ENCODE results near the gene GNAI1. TPM values are rescaled to one million over a fixed set of nuclear protein-coding genes. Genes with fewer than 3 reads are reported as not detected.
"Not testable (repeated sequence)": the region's sequence is repeated elsewhere in the genome, so short reads cannot be mapped to it uniquely, and the experiment has no call there.

The GNAI1 gene
- polyA plus RNA-seq, 1 donor, result 29.6 TPM

DNA sequence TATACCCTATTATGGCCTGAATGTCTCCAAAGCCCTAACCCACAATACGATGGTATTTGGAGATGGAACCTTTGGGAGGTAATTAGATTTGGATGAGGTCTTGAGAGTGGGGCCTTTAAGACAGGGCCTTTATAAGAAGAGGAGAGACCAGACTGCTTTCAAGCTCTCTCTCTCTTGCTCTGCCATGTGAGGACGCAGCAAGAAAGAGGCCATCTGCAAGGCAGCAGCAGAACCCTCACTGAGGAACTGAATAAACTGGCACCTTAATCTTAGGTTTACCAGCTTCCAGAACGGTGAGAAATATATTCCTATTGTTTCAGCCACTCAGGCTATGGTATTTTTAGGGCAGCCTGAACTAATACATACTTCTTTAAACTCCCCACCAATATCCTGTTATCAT lies 2.0 kb upstream of the GNAI1 start:
- no peak for DNase-seq (ENCODE audit: low read depth)

GRCh38 chr7:80133361-80134114 lies 1.1 kb upstream of the GNAI1 start:
- DNase-seq (ENCODE audit: low read depth), result no peak

GRCh38 chr7:80134115-80134535 lies 506 bp upstream of the GNAI1 start:
- DNase-seq (ENCODE audit: low read depth), result no peak

DNA sequence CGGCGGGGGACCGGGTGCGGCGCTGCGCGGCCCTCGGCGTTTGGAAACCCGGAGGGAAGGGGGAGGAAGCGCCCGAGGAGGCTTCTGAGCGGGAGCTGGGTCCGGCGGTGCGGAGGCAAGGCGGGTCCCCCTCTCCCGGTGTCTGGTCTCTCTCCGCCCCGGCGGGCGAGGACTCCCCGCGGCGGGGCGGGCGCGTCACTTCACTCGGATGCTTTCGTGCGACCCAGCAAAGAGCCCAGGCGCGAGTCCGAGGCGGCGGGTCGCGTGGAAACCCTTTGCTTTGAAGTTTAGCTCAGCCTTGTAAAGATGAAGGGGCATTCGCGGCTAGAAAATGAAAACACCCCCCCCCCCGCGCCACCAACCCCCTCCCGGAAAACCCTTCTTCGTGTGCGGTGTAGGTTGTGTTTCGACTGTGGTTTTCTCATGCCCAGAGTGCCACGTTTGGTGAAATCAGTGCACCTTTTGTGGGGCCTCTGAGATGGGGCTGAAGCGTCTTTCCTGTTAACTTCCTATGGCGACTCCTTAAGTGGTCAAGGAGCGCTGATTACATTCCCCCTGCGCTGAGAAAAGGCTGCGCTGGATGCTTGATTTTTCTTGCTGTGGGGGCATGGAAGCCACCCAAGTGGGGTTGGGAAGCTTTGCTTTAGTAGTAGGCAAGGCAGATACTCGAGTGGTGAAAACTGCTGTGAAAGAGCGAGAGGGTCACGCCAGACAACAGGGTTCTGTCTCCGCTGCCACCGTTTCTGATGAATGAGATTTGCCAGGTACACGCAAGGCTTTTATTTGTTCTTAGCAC lies 876 bp downstream of the GNAI1 start:
- DNase-seq (ENCODE audit: low read depth), result no peak

DNA sequence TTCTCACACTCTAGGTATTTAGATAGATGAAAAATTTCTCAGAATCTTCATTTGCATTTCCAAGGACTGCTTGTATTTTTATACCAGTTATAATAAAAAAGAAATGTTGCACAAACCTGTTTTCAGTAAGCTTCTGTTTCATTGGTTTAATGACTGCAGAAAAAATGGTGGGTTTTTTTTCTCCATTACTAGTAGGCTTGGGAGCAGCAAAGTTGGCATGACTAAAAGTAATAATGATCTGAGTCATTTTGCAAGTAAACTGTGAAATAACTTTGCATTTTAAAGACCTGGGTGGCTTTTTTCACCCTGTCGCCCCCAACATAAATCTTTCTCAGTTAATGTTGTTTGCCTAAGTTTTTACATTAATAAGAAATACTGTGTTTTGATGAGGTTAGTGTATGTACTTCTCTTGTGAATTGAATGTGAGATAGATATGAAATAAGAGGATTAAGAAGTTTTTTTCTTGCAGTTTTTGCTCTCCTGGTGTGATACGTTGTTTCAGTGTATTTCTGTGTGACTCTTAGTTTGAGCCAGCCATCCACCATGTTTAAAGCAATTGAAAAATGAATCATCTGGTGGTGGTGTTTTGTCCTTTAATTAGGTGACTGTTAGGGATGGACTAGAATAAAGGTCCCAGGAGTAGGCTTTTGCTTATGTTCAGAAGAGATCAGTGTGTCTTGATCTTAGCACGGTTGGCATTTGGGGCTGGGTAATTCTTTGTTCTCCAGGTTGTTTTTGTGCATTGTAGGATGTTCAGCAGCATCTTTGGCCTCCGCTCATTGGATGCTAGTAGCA lies 1.8 kb downstream of the GNAI1 start:
- DNase-seq (ENCODE audit: low read depth), result no peak

DNA sequence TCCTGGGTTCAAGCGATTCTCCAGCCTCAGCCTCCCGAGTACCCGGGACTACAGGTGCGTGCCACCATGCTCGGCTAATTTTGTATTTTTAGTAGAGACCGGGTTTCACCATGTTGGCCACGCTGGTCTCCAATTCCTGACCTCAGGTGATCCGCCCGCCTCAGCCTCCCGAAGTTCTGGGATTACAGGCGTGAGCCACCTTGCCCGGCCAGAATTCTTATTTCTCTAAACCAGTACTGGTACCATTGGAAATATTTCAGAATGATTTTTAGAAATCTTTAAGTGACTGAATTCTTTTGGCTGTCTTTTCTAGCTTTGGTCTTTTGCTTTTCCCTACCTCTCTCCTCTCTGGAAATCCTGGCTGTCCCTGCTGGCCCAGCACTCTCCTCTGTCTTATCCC lies 2.8 kb downstream of the GNAI1 start:
- DNase-seq (ENCODE audit: low read depth), result no peak

DNA sequence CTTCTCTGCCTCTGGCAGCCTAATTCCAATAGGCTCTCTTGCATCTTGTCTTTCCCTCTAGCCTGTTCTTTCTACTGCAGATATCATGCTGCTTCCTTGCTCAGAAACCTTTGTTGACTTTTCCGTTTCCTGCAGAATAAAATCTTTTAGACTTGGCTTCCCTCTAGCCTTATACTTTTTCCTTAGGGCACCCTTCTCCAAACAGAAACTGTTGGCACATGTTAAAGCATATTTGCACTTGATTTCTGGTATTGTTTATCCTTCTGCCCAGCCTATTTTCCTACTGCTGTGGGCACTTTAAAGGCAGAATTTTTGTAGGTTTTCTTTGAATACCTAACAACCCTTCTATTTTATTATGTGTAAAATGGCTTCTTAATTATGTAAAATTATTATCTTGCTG lies 4.6 kb downstream of the GNAI1 start:
- no peak for DNase-seq (ENCODE audit: low read depth)

GRCh38 chr7:80140388-80140787 lies 5.8 kb downstream of the GNAI1 start:
- no peak for DNase-seq (ENCODE audit: low read depth)

DNA sequence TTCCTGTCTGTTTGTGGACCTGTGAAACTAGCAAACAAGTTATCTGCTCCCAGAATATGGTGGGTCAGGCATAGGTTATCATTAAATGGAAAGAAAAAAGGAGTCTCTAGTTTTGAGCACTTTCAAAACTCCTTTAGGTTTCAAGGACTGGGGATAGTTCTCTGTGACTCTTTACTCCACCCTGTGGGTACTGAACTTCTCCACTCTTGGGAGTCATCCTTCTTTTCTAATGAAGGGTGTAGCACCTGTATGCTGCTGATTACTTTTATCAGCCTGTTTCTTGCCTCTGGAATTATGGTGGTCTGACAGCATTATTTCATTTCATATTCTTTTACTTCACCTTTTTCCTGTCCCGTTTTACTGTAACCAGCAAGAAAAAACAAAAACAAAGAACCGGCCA lies 6.7 kb downstream of the GNAI1 start:
- DNase-seq (ENCODE audit: low read depth), result no peak

DNA sequence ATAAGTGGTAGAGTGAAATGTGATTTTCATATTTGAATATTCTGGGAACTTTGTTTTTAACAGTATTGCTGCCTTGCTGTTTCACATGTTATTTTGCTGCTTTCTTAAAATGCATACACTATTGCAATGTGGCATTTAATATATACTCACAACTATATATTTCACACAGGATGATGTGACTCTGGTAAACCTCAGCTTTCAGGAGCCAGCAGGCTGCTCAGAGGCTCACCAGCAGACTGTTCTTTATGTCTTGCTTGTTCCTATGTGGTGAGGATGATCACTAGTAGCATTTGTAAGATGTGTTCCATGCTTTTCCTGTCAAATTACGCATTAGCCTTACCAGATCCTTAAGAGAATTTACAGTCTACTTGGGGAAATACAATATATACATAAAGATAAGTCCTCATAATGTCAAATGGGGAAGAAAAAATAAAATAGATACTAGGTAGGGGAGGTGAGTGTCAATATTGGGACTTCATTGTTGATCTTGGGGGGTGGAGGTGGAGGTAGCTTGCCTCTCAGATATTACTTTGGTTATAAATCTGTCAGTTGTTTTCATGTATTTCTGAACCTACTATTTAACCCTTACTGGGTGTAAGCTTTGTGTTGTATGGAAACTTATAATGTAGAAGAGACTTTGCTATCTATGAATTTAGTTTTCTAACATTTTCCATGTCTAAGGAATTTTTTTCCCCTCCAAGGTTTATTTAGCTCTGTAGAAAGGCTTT lies 8.4 kb downstream of the GNAI1 start:
- no peak for DNase-seq (ENCODE audit: low read depth)

GRCh38 chr7:80145780-80146422 lies 11.3 kb downstream of the GNAI1 start:
- no peak for DNase-seq (ENCODE audit: low read depth)

- DNase-seq (ENCODE audit: low read depth), result no peak
Measured at GRCh38 chr7:80146545-80147182, 12.0 kb downstream of the GNAI1 start.

DNA sequence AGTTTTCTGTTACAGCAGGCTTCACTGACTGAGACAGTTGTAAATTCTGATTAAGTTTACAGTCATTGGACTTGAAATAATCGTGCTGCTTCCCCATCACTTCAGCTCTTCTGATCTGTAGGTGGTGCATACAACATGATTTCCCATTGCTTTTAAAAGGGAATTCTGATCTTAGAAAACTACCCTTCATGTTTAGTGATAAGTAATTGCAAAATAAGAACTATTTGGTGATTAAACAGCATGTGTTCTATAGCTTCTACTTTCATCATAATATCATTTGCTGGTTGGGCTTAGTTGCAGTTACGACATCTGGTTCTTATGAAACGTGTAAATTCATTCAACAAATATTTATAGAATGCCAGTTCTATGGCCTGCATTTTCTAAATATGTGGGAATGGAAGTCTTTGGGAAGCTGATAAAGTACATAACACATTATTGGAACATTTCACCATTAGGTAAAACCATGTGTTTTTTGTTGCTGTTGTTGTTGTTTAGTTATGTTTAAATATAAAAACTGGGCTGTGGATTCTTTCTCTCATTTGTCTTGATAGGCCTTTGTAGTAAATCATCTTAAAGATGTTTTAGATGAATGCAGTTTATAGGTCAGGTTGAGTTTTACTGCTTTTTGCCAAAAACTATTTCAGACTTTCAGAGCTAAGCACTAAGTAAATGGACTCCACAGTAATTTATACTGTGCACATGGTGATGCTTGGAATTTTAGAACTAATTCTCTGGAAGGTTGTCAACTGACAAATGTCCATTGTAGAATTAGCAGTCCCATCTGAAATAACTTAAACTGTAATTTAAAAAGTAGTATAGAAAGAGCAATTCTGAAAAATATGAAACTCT lies 13.1 kb downstream of the GNAI1 start:
- DNase-seq (ENCODE audit: low read depth), result no peak

DNA sequence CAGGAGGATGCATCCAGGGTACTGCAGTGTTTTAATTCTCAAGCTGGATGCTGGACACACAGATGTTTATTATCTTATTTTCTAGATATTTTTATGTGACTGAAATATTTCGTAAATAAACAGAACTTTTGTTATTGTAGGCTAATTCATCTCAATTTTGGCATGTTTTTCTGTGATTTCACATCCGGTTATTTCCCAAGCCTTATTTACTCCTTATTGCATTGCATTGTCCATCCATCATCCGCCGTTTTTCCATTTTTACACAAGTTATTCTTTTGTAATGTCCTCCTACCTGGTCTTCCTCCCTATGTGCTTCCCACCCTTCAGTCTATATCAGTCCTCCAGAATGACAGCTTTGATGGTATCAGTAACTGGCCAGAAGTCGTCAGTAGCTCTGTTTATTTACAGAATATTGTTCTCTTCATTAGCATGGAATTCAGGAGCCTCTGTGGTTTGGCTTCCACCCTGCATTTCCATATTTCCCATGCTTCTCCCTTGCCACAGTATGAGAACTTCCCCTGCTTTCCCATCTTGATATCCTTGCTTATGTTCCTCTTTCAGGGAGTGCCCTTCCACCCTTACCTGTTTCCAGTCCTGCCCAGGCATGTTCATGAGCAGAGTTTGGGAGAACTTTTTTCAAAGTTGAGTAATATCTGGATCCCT lies 16.1 kb downstream of the GNAI1 start:
- DNase-seq (ENCODE audit: low read depth), result no peak

- DNase-seq (ENCODE audit: low read depth), result no peak
Measured at GRCh38 chr7:80151274-80151665, 16.6 kb downstream of the GNAI1 start.

DNA sequence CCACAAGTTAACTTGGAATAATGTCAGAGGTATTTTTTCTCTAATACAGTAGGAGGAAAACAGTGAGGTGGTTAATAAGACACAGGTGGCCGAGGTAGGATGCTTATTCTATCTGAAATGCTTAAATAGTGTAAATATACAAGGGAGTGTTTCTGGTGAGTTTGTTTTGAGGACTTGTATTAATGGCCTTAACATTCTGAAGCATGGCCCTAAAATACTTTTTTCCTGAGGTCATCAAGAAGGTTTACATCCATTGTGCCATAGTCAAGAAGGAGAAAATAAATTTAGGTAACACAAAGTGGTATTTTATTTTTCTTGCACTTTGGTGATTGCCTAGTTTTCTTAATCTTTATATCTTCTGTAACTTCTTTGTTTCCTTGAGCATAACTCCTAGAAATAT lies 18.8 kb downstream of the GNAI1 start:
- no peak for DNase-seq (ENCODE audit: low read depth)

DNA sequence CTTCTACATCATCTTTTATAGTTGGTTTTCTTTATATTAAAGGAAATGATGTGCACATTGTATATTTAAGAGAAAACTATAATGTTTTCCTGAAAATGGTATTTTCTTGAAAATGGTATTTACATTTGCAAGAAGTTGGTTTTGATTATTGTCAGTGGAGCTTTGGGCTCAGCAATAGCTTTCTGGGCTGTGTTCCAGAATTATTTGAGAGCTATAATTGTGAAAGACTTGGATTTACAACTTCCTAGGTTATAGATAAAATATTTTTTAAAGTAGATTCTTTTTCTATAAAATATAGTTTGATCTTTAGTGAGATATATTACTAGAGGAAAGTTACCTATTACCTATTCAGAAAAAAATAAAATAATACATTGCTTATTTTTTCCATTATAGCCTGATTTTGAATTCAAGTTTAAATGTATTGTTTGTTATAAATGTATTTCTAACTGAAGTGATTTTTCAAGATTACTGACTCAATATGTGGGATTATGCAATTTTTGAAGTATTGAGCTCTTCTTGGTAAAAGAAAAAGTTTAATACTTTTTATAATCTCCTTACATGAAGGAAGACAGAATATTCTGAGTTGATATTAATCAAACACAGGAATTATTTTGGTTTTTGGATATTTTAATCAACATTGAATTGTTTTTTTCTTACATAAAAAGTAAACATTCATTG lies 20.2 kb downstream of the GNAI1 start:
- DNase-seq (ENCODE audit: low read depth), result no peak

DNA sequence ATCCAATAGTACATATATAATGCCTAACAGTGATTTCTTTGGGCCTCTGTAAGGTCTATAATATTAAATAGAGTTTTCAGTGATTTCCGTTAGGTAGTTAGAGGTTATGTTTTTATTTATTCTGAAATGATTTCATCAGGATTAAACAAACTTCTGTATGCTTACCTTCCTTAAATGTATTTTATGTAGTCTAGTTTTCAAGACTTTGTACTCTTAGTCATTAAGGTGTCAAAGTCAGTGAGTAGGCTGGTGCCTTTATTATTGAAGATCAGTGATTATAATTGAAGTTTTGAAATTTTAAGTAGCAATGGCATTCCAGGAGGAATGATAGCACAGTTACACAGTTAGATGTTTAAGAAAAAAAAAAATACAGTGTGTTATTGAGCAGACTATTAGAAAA lies 20.7 kb downstream of the GNAI1 start:
- DNase-seq (ENCODE audit: low read depth), result no peak

DNA sequence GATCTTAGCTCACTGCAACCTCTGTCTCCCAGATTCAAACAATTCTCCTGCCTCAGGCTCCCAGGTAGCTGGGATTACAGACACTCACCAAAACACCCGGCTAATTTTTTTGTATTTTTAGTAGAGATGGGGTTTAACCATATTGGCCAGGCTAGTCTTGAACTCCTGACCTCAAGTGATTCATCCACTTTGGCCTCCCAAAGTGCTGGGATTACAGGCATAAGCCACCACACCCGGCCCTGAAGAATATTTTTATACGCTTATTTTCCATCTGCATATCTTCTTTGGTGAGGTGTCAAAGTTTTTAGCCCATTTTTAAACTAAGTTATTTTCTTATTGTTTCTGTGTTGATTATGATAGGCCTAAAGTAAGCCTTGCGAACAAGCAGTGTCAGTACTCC lies 23.1 kb downstream of the GNAI1 start:
- DNase-seq (ENCODE audit: low read depth), result not testable (repeated sequence)
